ENCODE measurements around the gene ADAT3. TPM values are rescaled to one million over a fixed set of nuclear protein-coding genes. Genes with fewer than 3 reads are reported as not detected.
A peak's percentile ranks its signal among the peaks of the same experiment; 100 is the strongest.

ADAT3 gene
- total RNA-seq, 1 experiment from 2014 or later: 6.9 TPM

GRCh38 chr19:1929021-1929742 lies 24.0 kb downstream of the ADAT3 start:
- peak; percentile 76 for DNase-seq (ENCODE audit: unreplicated experiment)
- Mint-ChIP-seq H3K36me3 (ENCODE audit: insufficient read depth, unreplicated experiment) (peaks cover 23% of the 10 kb centered on the region), H3K4me1 (ENCODE audit: insufficient read depth, unreplicated experiment) (peaks cover 14% of the 10 kb centered on the region), H3K4me3 (ENCODE audit: unreplicated experiment) (peak overlapping the region; percentile 65), H3K27me3 (ENCODE audit: insufficient read depth, unreplicated experiment) (no peaks in the 10 kb centered on the region), H3K9me3 (ENCODE audit: unreplicated experiment) (no peaks in the 10 kb centered on the region), H3K27ac (ENCODE audit: low read depth, unreplicated experiment) (no peak overlapping the region)
- POLR2A ChIA-PET: interaction anchor here (0.7 kb wide), 1 partner anchor 10 kb away, joined by 5 read pairs; no protein-coding TSS in a partner anchor
- intact Hi-C loops (cut with micrococcal nuclease): no loop called here
- CTCF ChIA-PET: interaction anchor here (0.5 to 3.6 kb wide), 22 partner anchors 8 to 972 kb away, joined by 3 to 17 read pairs (median 3); no protein-coding TSS in a partner anchor
- no TSS peak for BruUV-seq (replicated peaks)
- TF ChIP-seq CTCF (IDR thresholded peaks at IDR 0.05; ENCODE audit: unreplicated experiment): peak; percentile 85

- Mint-ChIP-seq H3K4me1 (ENCODE audit: insufficient read depth, unreplicated experiment) (peaks cover 14% of the 10 kb centered on the region), H3K4me3 (ENCODE audit: unreplicated experiment) (no peak overlapping the region), H3K27ac (ENCODE audit: low read depth, unreplicated experiment) (no peak overlapping the region), H3K36me3 (ENCODE audit: insufficient read depth, unreplicated experiment) (peaks cover 11% of the 10 kb centered on the region), H3K9me3 (ENCODE audit: unreplicated experiment) (no peaks in the 10 kb centered on the region), H3K27me3 (ENCODE audit: insufficient read depth, unreplicated experiment) (no peaks in the 10 kb centered on the region)
- no peak for DNase-seq (ENCODE audit: unreplicated experiment)
- CTCF ChIA-PET: interaction anchor here (0.9 kb wide), 1 partner anchor 11 kb away, joined by 5 read pairs; no protein-coding TSS in a partner anchor
- BruUV-seq (replicated peaks): no TSS peak
- POLR2A ChIA-PET: no interaction called here
- no peak for TF ChIP-seq CTCF (IDR thresholded peaks at IDR 0.05; ENCODE audit: unreplicated experiment)
- intact Hi-C loops (cut with micrococcal nuclease): no loop called here
Measured at GRCh38 chr19:1931445-1931844, 26.2 kb downstream of the ADAT3 start.

GRCh38 chr19:1932395-1932794 lies 27.2 kb downstream of the ADAT3 start:
- Mint-ChIP-seq H3K4me3 (ENCODE audit: unreplicated experiment) (no peak overlapping the region), H3K36me3 (ENCODE audit: insufficient read depth, unreplicated experiment) (peaks cover 11% of the 10 kb centered on the region), H3K27me3 (ENCODE audit: insufficient read depth, unreplicated experiment) (no peaks in the 10 kb centered on the region), H3K4me1 (ENCODE audit: insufficient read depth, unreplicated experiment) (peaks cover 13% of the 10 kb centered on the region), H3K27ac (ENCODE audit: low read depth, unreplicated experiment) (no peak overlapping the region), H3K9me3 (ENCODE audit: unreplicated experiment) (no peaks in the 10 kb centered on the region)
- no peak for DNase-seq (ENCODE audit: unreplicated experiment)
- ChIA-PET CTCF (no interaction called here), POLR2A (interaction anchor here (0.7 kb wide), 1 partner anchor 491 kb away, joined by 5 read pairs; no protein-coding TSS in a partner anchor)
- intact Hi-C loops (cut with micrococcal nuclease): no loop called here
- TF ChIP-seq CTCF (IDR thresholded peaks at IDR 0.05; ENCODE audit: unreplicated experiment): no peak
- no TSS peak for BruUV-seq (replicated peaks)

- peaks cover 8% of the 10 kb centered on the region for H3K4me1 Mint-ChIP-seq (ENCODE audit: insufficient read depth, unreplicated experiment)
- H3K4me3 Mint-ChIP-seq (ENCODE audit: unreplicated experiment): no peak overlapping the region
- POLR2A ChIA-PET: no interaction called here
- no peak overlapping the region for H3K27ac Mint-ChIP-seq (ENCODE audit: low read depth, unreplicated experiment)
- CTCF ChIA-PET: interaction anchor here (0.6 kb wide), 2 partner anchors 88 to 136 kb away, joined by 3 to 4 read pairs; no protein-coding TSS in a partner anchor
- DNase-seq (ENCODE audit: unreplicated experiment): no peak
- TF ChIP-seq CTCF (IDR thresholded peaks at IDR 0.05; ENCODE audit: unreplicated experiment): no peak
- H3K9me3 Mint-ChIP-seq (ENCODE audit: unreplicated experiment): no peaks in the 10 kb centered on the region
- no TSS peak for BruUV-seq (replicated peaks)
- no peaks in the 10 kb centered on the region for H3K27me3 Mint-ChIP-seq (ENCODE audit: insufficient read depth, unreplicated experiment)
- intact Hi-C loops (cut with micrococcal nuclease): no loop called here
- peaks cover 11% of the 10 kb centered on the region for H3K36me3 Mint-ChIP-seq (ENCODE audit: insufficient read depth, unreplicated experiment)
Measured at GRCh38 chr19:1933244-1933643, 28.0 kb downstream of the ADAT3 start.
